Activated CD8-positive, alpha-beta T cell treated with anti-CD3 and anti-CD28 coated beads, Interleukin-2, amount 10 ng/mL, durations not matched to agents 7 days and 5 days (primary cell): Measurements from ENCODE around the gene DDX51. TPM values are rescaled to one million over a fixed set of nuclear protein-coding genes. Genes with fewer than 3 reads are reported as not detected.

ENCODE experiments used
- ATAC-seq: fragments of 150-1000 bp; cut with Tn5 transposase; one replicate; pipeline ENCODE4 v1.10.0; 2021; ENCODE audit warnings: moderate library complexity
- CTCF ChIA-PET: fragments of 350-600 bp; sonication (Branson Sonifier 250); formaldehyde crosslinking; loops from one replicate; lab custom pipeline; 2021; ENCODE audit warnings: antibody characterized with exemption; lab: Charles Lee
- POLR2A ChIA-PET: fragments of 350-600 bp; sonication (Branson Sonifier 250); formaldehyde crosslinking; loops from one replicate; lab custom pipeline; 2021; ENCODE audit warnings: antibody characterized with exemption; lab: Charles Lee
- DNase-seq: peaks from one replicate; pipeline ENCODE4 v3.0.0-alpha.2; 2020
- H3K27ac Mint-ChIP-seq: one replicate; pipeline ENCODE4 v1.8.0; 2021; ENCODE audit warnings: mild to moderate bottlenecking, mixed read lengths
- H3K27me3 Mint-ChIP-seq: one replicate; pipeline ENCODE4 v1.8.0; 2021; ENCODE audit warnings: low read depth, mixed read lengths
- H3K36me3 Mint-ChIP-seq: one replicate; pipeline ENCODE4 v1.8.0; 2021; ENCODE audit warnings: low read depth, mixed read lengths
- H3K4me1 Mint-ChIP-seq: one replicate; pipeline ENCODE4 v1.8.0; 2021; ENCODE audit warnings: low read depth, mixed read lengths
- H3K4me3 Mint-ChIP-seq: one replicate; pipeline ENCODE4 v1.8.0; 2021; ENCODE audit warnings: mild to moderate bottlenecking, mixed read lengths
- H3K9me3 Mint-ChIP-seq: one replicate; pipeline ENCODE4 v1.8.0; 2022; ENCODE audit warnings: mixed read lengths; ENCODE audit not compliant: insufficient read depth
- total RNA-seq, 2 experiments: library from RNA; stranded (reverse); gene quantifications; one replicate each; pipeline ENCODE4 v1.2.3, GENCODE V29; 2021

DDX51 gene
- total RNA-seq, 2 experiments from 2014 or later, result 27.6 to 28.4 TPM

- H3K27ac Mint-ChIP-seq, result no peak overlapping the region
- peaks cover 3% of the 10 kb centered on the region for H3K27me3 Mint-ChIP-seq
- DNase-seq, result no peak
- H3K4me3 Mint-ChIP-seq, result no peak overlapping the region
- ChIA-PET POLR2A (interaction anchor here (0.5 kb wide), 1 partner anchor 22 kb away, joined by 3 read pairs; no protein-coding TSS in a partner anchor), CTCF (interaction anchor here (0.6 to 2.6 kb wide), 6 partner anchors 9 to 481 kb away, joined by 3 to 15 read pairs (median 4); no protein-coding TSS in a partner anchor)
- ATAC-seq, result peak; percentile 5
- peaks cover 26% of the 10 kb centered on the region for H3K4me1 Mint-ChIP-seq
- no peaks in the 10 kb centered on the region for H3K9me3 Mint-ChIP-seq
- peaks cover 2% of the 10 kb centered on the region for H3K36me3 Mint-ChIP-seq
Observed at GRCh38 chr12:132163041-132163910, 19.2 kb upstream of the DDX51 start.

- ChIA-PET CTCF (interaction anchor here (0.6 to 2.6 kb wide), 5 partner anchors 9 to 482 kb away, joined by 3 to 15 read pairs (median 4); no protein-coding TSS in a partner anchor), POLR2A (interaction anchor here (0.5 kb wide), 1 partner anchor 23 kb away, joined by 3 read pairs; no protein-coding TSS in a partner anchor)
- Mint-ChIP-seq H3K4me3 (no peak overlapping the region), H3K4me1 (peaks cover 23% of the 10 kb centered on the region), H3K27ac (no peak overlapping the region), H3K9me3 (no peaks in the 10 kb centered on the region), H3K27me3 (peaks cover 3% of the 10 kb centered on the region), H3K36me3 (peaks cover 2% of the 10 kb centered on the region)
- DNase-seq (no peak), ATAC-seq (peak; percentile 65)
Observed at GRCh38 chr12:132162508-132163031, 18.5 kb upstream of the DDX51 start.

DNA sequence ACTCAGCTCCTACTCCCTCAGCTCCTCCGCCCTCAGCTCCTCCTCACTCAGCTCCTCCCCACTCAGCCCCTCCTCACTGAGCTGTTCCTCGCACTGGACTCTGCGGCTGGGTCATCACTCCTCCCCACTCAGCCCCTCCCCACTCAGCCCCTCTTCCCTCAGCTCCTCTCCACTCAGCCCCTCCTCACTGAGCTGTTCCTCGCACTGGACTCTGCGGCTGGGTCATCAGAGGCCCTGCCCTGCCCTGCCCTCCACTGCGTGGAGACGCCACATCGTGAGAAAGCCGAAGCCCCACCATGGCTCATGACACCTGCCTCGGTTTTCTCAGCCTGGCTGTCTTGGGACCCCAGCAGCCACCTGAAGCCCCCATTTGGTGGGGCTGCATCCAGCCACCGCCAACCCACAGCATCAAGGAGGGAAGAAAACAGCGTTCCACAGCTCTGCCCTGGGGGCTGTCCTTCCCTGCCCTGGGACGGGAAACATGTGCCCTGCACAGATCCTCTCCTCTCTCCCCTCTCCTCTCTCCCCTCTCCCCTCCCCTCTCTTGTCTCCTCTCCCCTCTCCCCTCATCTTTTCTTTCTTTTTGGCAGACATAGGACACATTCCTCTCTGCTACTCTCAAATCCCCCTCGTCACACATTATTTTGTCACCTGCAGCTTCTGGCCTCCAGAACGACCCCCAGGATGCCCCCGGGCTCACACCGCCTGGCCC lies 17.8 kb upstream of the DDX51 start:
- ATAC-seq (no peak), DNase-seq (no peak)
- no peaks in the 10 kb centered on the region for H3K9me3 Mint-ChIP-seq
- peak overlapping the region; percentile 15 for H3K27ac Mint-ChIP-seq
- CTCF ChIA-PET, result interaction anchor here (1.0 to 2.6 kb wide), 4 partner anchors 8 to 58 kb away, joined by 3 to 15 read pairs (median 5); no protein-coding TSS in a partner anchor
- POLR2A ChIA-PET, result interaction anchor here (1.1 kb wide), 1 partner anchor 24 kb away, joined by 4 read pairs; no protein-coding TSS in a partner anchor
- H3K4me1 Mint-ChIP-seq, result peaks cover 22% of the 10 kb centered on the region
- peaks cover 3% of the 10 kb centered on the region for H3K27me3 Mint-ChIP-seq
- no peak overlapping the region for H3K4me3 Mint-ChIP-seq
- H3K36me3 Mint-ChIP-seq, result peaks cover 2% of the 10 kb centered on the region

GRCh38 chr12:132161036-132161781 lies 17.1 kb upstream of the DDX51 start:
- POLR2A ChIA-PET, result interaction anchor here (0.6 to 1.1 kb wide), 3 partner anchors 9 to 35 kb away, joined by 3 to 4 read pairs (median 4); no protein-coding TSS in a partner anchor

DNA sequence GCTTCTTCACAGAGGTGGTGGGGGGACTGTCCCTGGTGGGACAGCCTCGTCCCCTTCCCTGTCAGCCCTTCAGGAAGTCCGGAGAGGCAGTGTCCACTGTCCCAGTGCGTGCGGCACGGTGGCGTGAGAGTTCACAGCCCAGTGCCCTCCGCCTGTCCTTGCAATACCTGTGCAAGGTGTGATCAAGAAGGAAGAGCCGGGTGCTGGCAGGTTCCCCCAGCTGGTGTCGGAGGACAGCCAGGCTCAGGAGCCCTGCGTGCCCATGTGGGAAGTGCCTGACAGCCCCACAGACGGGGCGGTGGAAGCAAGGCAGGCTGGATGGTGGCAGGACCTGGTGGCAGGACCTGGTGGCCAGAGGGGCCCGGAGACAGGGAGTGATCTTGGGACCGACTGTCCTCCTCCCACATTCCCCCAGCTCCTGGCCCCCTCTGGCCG lies 16.5 kb upstream of the DDX51 start:
- ChIA-PET POLR2A (interaction anchor here (0.6 to 1.1 kb wide), 3 partner anchors 8 to 35 kb away, joined by 3 to 4 read pairs (median 4); no protein-coding TSS in a partner anchor), CTCF (interaction anchor here (0.9 kb wide), 1 partner anchor 25 kb away, joined by 3 read pairs; no protein-coding TSS in a partner anchor)

More at GRCh38 chr12:132161036-132161781, 17.1 kb upstream of the DDX51 start:
- peaks cover 2% of the 10 kb centered on the region for H3K36me3 Mint-ChIP-seq
- peaks cover 3% of the 10 kb centered on the region for H3K27me3 Mint-ChIP-seq
- CTCF ChIA-PET, result interaction anchor here (0.9 to 1.9 kb wide), 2 partner anchors 24 to 28 kb away, joined by 3 to 6 read pairs; no protein-coding TSS in a partner anchor
- no peak for DNase-seq
- no peaks in the 10 kb centered on the region for H3K9me3 Mint-ChIP-seq
- ATAC-seq, result no peak
- peaks cover 22% of the 10 kb centered on the region for H3K4me1 Mint-ChIP-seq
- H3K4me3 Mint-ChIP-seq, result no peak overlapping the region
- H3K27ac Mint-ChIP-seq, result no peak overlapping the region

DNA sequence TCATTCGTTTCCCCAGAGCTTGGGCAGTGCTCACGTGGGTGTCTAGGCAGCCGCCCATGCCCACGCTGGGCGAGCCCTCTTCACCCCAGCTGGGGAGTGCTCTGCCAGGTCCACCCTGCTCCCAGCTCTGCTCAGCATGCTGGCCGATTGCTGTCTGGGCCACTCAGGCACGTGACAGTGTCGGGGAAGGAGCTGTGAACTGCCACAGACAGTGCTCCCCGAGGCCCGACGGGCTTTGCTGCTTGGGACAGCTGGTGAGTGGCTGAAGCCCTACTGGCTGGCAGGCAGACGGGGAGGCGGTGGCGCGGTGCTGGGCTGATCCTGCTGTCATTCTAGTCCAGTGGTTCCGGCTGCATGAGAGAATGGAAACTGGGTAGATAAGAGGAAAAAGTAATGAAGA lies 15.9 kb upstream of the DDX51 start:
- H3K9me3 Mint-ChIP-seq, result no peaks in the 10 kb centered on the region
- ATAC-seq, result no peak
- POLR2A ChIA-PET, result no interaction called here
- no peak overlapping the region for H3K4me3 Mint-ChIP-seq
- no peak for DNase-seq
- H3K27ac Mint-ChIP-seq, result no peak overlapping the region
- peaks cover 22% of the 10 kb centered on the region for H3K4me1 Mint-ChIP-seq
- CTCF ChIA-PET, result no interaction called here
- H3K27me3 Mint-ChIP-seq, result peaks cover 3% of the 10 kb centered on the region
- peaks cover 2% of the 10 kb centered on the region for H3K36me3 Mint-ChIP-seq

More for the DNA sequence above, 16.5 kb upstream of the DDX51 start:
- H3K27ac Mint-ChIP-seq, result no peak overlapping the region
- no peaks in the 10 kb centered on the region for H3K9me3 Mint-ChIP-seq
- peaks cover 22% of the 10 kb centered on the region for H3K4me1 Mint-ChIP-seq
- peaks cover 3% of the 10 kb centered on the region for H3K27me3 Mint-ChIP-seq
- ATAC-seq, result no peak
- H3K4me3 Mint-ChIP-seq, result no peak overlapping the region
- H3K36me3 Mint-ChIP-seq, result peaks cover 2% of the 10 kb centered on the region
- no peak for DNase-seq

GRCh38 chr12:132159555-132160003 lies 15.5 kb upstream of the DDX51 start:
- DNase-seq (no peak), ATAC-seq (no peak)
- Mint-ChIP-seq H3K4me1 (peaks cover 23% of the 10 kb centered on the region), H3K27ac (no peak overlapping the region), H3K4me3 (no peak overlapping the region), H3K27me3 (peaks cover 3% of the 10 kb centered on the region), H3K9me3 (no peaks in the 10 kb centered on the region), H3K36me3 (peaks cover 2% of the 10 kb centered on the region)
- POLR2A ChIA-PET, result no interaction called here
- CTCF ChIA-PET, result no interaction called here

DNA sequence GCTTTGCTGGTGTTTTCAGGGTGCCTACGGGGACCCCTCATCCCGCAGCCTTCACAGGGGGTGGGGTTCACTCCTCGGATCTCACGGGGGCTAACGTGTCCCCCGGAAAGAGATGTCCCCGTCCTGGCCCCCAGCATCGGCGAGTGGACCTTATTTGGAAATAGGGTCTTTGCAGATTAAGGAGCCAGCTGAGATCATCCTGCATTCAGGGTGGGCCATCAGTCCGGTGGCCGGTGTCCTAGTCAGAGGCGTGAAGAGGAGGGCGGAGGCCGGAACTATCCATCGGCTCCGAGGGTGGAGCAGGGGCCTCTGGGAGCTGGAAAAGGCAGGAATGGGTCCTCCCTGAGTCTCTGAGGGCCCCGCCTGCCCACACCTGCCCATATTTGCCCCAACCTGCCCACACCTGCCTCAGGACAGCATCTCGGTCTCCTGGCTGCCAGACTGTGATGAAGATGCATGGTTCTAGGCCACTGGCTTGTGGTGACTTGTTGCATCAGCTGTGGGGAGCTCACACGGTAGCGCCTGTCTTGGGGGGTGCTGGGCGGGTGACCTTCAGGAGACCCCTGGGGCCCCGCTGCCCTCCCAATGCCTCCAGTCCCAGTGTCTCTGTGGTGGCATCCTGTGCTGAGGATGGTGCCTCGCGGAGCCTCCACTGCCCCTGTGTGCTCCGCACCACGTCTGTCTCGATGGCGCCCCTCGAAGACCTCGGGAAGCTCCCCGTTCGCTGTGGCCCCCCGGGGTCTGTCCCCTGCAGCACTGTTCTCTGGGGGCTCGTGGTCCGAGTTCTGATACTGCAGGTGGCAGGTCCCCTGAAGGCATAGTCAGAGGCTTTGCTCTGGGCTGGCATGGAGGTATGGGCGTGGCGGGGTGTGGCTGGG lies 14.8 kb upstream of the DDX51 start:
- peaks cover 21% of the 10 kb centered on the region for H3K4me1 Mint-ChIP-seq
- ChIA-PET CTCF (no interaction called here), POLR2A (no interaction called here)
- ATAC-seq (no peak), DNase-seq (no peak)
- no peaks in the 10 kb centered on the region for H3K9me3 Mint-ChIP-seq
- no peaks in the 10 kb centered on the region for H3K27me3 Mint-ChIP-seq
- peaks cover 2% of the 10 kb centered on the region for H3K36me3 Mint-ChIP-seq
- no peak overlapping the region for H3K4me3 Mint-ChIP-seq
- H3K27ac Mint-ChIP-seq, result no peak overlapping the region

DNA sequence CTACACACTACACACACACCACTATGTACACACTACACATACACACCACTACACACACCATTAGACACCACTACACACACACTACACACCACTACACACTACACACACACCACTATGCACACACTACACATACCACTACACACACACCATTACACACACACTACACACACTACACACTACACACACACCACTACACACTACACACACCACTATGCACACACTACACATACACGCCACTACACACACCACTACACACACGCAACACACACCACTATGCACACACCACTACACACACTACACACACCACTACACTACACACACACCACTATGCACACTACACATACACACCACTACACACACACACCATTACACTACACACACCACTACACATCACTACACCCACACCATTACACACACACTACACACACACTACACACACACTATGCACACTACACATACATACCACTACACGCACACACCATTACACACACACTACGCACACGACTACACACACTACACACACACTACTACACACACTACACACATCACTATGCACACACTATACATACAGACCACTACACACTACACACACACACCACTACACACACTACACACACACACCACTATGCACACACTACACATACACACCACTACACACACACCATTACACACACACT lies 13.8 kb upstream of the DDX51 start:
- peaks cover 2% of the 10 kb centered on the region for H3K36me3 Mint-ChIP-seq
- CTCF ChIA-PET, result no interaction called here
- DNase-seq (no peak), ATAC-seq (no peak)
- H3K27ac Mint-ChIP-seq, result no peak overlapping the region
- no peaks in the 10 kb centered on the region for H3K27me3 Mint-ChIP-seq
- H3K4me3 Mint-ChIP-seq, result no peak overlapping the region
- H3K9me3 Mint-ChIP-seq, result no peaks in the 10 kb centered on the region
- peaks cover 11% of the 10 kb centered on the region for H3K4me1 Mint-ChIP-seq
- POLR2A ChIA-PET, result no interaction called here
